Suprapubic skin (tissue), 4 donors: ENCODE results near the gene RGS12. TPM values are rescaled to one million over a fixed set of nuclear protein-coding genes. Genes with fewer than 3 reads are reported as not detected.

Source experiments
- DNase-seq, 2 donors: peaks; one replicate each; pipeline ENCODE4 v3.0.0-alpha.2; 2019; ENCODE audit warnings: low spot score in 2 of 2
- H3K27ac ChIP-seq: fragments of 200-600 bp; sonication (generic); one replicate; pipeline ENCODE4 v1.5.1; 2019
- H3K27me3 ChIP-seq: fragments of 200-600 bp; sonication (generic); one replicate; pipeline ENCODE4 v1.5.1; 2019
- H3K36me3 ChIP-seq: fragments of 200-600 bp; sonication (generic); one replicate; pipeline ENCODE4 v1.5.1; 2019
- H3K4me1 ChIP-seq: fragments of 200-600 bp; sonication (generic); one replicate; pipeline ENCODE4 v1.5.1; 2019
- H3K4me3 ChIP-seq: fragments of 200-600 bp; sonication (generic); one replicate; pipeline ENCODE4 v1.5.1; 2019; ENCODE audit warnings: mild to moderate bottlenecking
- H3K9me3 ChIP-seq: fragments of 200-600 bp; sonication (generic); one replicate; pipeline ENCODE4 v1.5.1; 2019
- EP300 ChIP-seq: sonication (generic); formaldehyde crosslinking; IDR thresholded peaks from one replicate; pipeline ENCODE4 v1.6.1; 2017; ENCODE audit warnings: antibody characterized with exemption
- POLR2A ChIP-seq, 2 donors: fragments of 450-650 bp; IDR thresholded peaks; one replicate each; pipeline ENCODE4 v1.6.1; 2017; ENCODE audit warnings: antibody characterized with exemption in 2 of 2, mild to moderate bottlenecking in 2 of 2, moderate library complexity in 2 of 2
- POLR2AphosphoS5 ChIP-seq, 3 donors: sonication (generic); formaldehyde crosslinking; IDR thresholded peaks; one replicate each; pipeline ENCODE4 v1.6.1; 2017; ENCODE audit warnings: antibody characterized with exemption in 3 of 3
- WGBS: methylation state at CpG from one replicate; pipeline ENCODE4 v1.1.5; 2018; 5-methylcytosine and 5-hydroxymethylcytosine counted together
- total RNA-seq, 4 donors: library from RNA; depleted of rRNA; stranded (reverse); fragments of >200 nt; gene quantifications; one replicate each; pipeline ENCODE4 v1.1.0, GENCODE V29; 2016
- TF ChIP-seq, protein P1 (sequence below), 2 donors: fragments of 200-600 bp in 1 of 2; fragments of 450-650 bp in 1 of 2; sonication (generic) in 1 of 2; IDR thresholded peaks; one replicate each; pipeline ENCODE4 v1.5.1; 2016 to 2019; ENCODE audit warnings: antibody characterized with exemption in 2 of 2, mild to moderate bottlenecking in 1 of 2, moderate library complexity in 1 of 2

Gene RGS12
- total RNA-seq, 4 donors from 2014 or later, result 65.8 to 246 (median 118) TPM

DNA sequence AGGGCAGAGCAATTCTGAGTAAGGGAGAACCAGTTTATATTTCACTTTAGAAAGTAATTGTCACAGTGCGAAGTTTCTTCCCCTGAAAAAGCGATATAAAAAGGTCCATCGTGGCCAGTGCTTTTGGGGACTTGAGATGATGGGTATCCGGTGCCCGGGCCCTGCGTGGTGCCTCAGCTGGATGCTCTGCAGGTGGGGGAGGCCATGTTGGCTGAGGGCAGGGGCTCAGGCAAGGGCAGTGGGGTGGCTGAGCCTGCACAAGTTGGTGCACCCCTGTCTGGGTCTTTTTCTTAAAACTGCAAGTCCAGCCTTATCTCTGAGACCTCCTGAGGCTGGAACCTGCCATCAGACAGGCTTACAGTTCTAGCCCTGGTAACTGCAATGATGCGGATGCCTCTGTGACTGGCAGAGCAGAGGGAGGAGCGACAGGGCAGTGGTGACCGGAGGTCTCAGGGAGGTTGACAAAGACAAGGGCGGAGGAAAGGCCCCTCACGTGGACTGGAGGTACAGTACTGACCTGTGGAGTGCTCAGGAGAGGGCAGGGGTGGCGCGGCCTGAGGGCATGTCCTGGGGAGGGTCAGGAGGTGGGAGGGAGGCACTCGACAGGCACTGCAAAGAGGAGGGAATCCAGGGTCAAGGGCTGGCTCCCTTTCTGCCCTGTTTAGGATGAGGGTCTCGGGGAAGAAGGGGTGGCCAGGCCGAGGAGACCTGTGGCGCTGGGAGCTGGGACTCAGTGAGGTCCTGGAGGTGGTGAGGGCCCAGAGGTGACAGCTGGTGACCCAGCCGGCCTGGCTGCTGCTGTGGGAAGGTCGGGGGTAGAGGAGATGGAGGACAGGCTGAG lies 1.8 kb downstream of the RGS12 start:
- H3K9me3 ChIP-seq, result peaks cover 7% of the 10 kb centered on the region
- 85% methylated on average over 17 of the region's 19 CpGs for WGBS
- no peaks in the 10 kb centered on the region for H3K36me3 ChIP-seq
- peak in 1 of 2 donors; percentile 80 for DNase-seq
- H3K4me1 ChIP-seq, result peaks cover 37% of the 10 kb centered on the region
- H3K27me3 ChIP-seq, result no peaks in the 10 kb centered on the region
- no peak overlapping the region for H3K4me3 ChIP-seq
- TF ChIP-seq, protein P1, sequence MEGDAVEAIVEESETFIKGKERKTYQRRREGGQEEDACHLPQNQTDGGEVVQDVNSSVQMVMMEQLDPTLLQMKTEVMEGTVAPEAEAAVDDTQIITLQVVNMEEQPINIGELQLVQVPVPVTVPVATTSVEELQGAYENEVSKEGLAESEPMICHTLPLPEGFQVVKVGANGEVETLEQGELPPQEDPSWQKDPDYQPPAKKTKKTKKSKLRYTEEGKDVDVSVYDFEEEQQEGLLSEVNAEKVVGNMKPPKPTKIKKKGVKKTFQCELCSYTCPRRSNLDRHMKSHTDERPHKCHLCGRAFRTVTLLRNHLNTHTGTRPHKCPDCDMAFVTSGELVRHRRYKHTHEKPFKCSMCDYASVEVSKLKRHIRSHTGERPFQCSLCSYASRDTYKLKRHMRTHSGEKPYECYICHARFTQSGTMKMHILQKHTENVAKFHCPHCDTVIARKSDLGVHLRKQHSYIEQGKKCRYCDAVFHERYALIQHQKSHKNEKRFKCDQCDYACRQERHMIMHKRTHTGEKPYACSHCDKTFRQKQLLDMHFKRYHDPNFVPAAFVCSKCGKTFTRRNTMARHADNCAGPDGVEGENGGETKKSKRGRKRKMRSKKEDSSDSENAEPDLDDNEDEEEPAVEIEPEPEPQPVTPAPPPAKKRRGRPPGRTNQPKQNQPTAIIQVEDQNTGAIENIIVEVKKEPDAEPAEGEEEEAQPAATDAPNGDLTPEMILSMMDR (IDR thresholded peaks at IDR 0.05), result no peak
- TF ChIP-seq POLR2AphosphoS5 (IDR thresholded peaks at IDR 0.05), result no peak
- no peak for TF ChIP-seq POLR2A (IDR thresholded peaks at IDR 0.05)
- no peak for TF ChIP-seq EP300
- no peak overlapping the region for H3K27ac ChIP-seq

DNA sequence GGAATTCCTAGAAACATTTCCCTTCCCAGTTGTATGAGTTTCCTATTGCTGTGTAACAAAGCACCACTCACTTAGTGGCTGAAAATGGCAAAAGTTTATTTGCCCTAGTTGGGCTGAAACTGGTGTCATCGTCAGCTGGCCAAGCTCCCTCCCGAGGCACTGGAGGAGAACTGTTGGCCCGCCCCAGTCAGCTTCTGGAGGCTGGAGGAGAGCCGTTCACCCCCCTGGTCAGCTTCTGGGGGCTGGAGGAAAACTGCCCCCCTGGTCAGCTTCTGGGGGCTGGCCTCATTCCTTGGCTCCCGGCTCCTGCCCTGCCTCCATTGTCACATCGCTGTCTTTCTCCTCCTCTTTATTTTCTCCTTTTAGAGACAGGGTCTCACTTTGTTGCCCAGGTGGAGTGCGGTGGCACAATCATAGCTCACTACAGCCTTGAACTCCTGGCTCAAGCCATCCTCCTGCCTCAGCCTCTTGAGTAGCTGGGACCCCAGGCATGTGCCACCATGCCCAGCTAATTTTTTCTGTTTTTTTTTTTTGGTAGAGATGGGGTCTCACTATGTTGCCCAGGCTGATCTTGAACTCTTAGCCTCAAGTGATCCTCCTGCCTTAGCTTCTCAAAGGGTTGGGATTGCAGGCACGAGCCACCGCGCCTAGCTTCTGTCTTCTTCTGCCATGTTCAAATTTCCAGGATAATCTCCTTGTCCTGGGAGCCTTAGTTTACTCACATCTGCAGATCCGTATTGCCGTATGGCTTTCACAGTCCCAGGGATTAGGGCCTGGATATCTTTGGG lies 3.2 kb downstream of the RGS12 start:
- 93% methylated on average over 11 of the region's 12 CpGs for WGBS
- Histone ChIP-seq H3K4me1 (peaks cover 43% of the 10 kb centered on the region), H3K27ac (no peak overlapping the region), H3K4me3 (no peak overlapping the region), H3K27me3 (no peaks in the 10 kb centered on the region), H3K9me3 (peaks cover 7% of the 10 kb centered on the region), H3K36me3 (no peaks in the 10 kb centered on the region)
- TF ChIP-seq, protein P1 (IDR thresholded peaks at IDR 0.05), result no peak
- TF ChIP-seq EP300, result no peak
- no peak for TF ChIP-seq POLR2A (IDR thresholded peaks at IDR 0.05)
- TF ChIP-seq POLR2AphosphoS5 (IDR thresholded peaks at IDR 0.05), result no peak
- peak in 1 of 2 donors; percentile 57 for DNase-seq

DNA sequence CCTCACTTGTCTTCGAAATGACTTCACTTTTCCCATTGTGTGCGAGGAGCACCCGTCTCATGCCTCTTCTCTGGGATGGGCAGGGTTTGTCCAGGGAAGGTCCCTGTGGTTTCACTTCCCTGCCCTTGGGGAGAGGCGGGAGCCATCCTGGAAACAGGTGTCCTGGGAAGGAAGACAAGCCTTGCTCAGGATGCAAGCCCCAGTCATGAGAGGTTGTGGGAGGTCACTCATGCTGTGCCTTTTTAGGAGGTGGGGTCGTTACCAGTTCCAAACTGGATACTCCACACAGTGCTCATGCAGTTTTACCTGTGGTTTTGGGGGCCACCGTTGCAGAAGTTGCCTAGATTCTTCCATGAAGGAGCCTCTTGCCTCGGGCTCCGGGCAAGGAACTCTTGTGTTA lies 3.8 kb downstream of the RGS12 start:
- 92% methylated on average over 6 of the region's 8 CpGs for WGBS
- no peak overlapping the region for H3K27ac ChIP-seq
- no peak overlapping the region for H3K4me3 ChIP-seq
- no peaks in the 10 kb centered on the region for H3K36me3 ChIP-seq
- DNase-seq, result peak in 1 of 2 donors; percentile 54
- no peaks in the 10 kb centered on the region for H3K27me3 ChIP-seq
- TF ChIP-seq POLR2A (IDR thresholded peaks at IDR 0.05) (no peak), POLR2AphosphoS5 (IDR thresholded peaks at IDR 0.05) (no peak), EP300 (no peak)
- TF ChIP-seq, protein P1 (IDR thresholded peaks at IDR 0.05), result no peak
- H3K4me1 ChIP-seq, result peaks cover 38% of the 10 kb centered on the region
- H3K9me3 ChIP-seq, result peaks cover 7% of the 10 kb centered on the region

DNA sequence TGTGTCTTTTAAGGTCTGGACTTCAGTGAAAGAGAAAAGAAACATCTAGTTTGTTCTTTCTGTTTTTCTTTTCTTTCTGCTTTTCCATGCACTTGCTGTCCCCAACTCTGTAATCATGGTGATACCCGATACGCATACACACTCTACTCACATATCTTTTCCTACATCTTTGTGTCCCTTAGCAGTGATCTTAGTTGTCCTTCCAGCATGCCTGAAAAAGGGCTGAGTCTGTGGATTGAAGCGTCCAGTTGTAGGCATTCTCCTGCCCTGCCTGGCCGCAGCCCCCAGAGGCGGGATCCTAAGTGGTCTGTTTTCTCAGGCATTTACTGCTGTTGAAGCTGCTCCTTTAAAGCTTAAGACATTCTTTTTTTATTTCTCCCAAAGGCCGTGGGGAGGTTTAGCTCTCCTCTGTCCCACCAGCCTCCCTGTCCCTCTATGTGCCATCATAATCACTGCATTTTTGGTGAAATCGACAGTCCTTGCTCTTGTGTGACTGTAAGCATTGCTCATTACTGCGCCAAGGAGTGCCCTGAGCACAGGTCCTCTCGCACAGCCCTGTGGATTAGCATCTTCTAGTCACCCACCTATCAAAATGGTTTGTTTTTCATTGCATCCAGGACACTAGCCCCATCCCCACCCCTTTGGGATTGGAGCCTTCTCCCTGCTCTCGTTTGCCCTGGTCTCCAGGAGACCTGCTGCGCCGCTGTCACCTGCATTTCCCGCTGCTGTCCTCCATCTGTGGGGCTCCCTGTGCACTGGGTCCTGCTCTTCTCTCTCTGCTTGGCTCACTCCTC lies 4.4 kb downstream of the RGS12 start:
- H3K4me1 ChIP-seq, result peaks cover 32% of the 10 kb centered on the region
- H3K27ac ChIP-seq, result no peak overlapping the region
- DNase-seq, result peak in 1 of 2 donors; percentile 29
- no peaks in the 10 kb centered on the region for H3K27me3 ChIP-seq
- peaks cover 7% of the 10 kb centered on the region for H3K9me3 ChIP-seq
- H3K4me3 ChIP-seq, result no peak overlapping the region
- H3K36me3 ChIP-seq, result no peaks in the 10 kb centered on the region
- WGBS, result 95% methylated on average over 13 of the region's 13 CpGs
- TF ChIP-seq POLR2AphosphoS5 (IDR thresholded peaks at IDR 0.05) (no peak), EP300 (no peak), POLR2A (IDR thresholded peaks at IDR 0.05) (no peak)
- TF ChIP-seq, protein P1 (IDR thresholded peaks at IDR 0.05), result no peak
